NCI-H2029 (cell line): ENCODE measurements around the gene SAMD14.

Source experiments
- DNase-seq: peaks from one replicate; lab custom pipeline; 2025; lab: John Stamatoyannopoulos, UW

Gene SAMD14

DNA sequence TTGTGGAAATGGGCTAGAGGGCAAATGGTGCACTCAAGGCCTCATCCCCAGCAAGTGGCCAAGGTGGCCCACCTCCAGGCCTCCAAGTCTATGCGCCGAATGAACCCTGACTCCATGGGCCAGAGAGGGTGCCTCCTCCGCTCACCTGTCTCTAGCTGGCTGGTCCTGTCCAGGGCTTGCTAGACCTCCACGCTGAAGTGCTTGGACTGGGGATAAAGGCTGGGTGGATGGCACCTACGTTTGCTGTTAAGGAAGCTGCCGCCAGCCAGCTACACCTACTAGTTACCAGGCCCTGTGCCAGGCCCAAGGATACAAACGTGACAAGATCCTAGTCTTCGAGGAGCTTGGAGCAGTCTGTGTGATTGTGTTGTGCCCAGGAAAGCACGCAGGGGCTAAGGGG lies 35.1 kb upstream of the SAMD14 start:
- DNase-seq = no peak

DNA sequence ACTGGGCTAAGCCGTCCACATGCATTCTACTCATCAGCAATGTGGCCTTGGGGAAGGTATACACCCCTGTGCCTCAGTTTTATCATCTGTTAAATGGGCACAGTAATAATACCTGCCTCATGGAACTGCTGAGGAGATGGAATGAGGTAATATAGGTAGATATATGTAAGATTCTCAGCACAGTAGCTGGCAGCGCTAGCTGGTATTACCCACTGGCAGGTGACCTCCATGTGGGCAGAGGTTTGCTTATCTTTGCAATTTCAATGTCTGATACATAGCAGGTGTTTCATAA lies 34.7 kb upstream of the SAMD14 start:
- no peak for DNase-seq

DNA sequence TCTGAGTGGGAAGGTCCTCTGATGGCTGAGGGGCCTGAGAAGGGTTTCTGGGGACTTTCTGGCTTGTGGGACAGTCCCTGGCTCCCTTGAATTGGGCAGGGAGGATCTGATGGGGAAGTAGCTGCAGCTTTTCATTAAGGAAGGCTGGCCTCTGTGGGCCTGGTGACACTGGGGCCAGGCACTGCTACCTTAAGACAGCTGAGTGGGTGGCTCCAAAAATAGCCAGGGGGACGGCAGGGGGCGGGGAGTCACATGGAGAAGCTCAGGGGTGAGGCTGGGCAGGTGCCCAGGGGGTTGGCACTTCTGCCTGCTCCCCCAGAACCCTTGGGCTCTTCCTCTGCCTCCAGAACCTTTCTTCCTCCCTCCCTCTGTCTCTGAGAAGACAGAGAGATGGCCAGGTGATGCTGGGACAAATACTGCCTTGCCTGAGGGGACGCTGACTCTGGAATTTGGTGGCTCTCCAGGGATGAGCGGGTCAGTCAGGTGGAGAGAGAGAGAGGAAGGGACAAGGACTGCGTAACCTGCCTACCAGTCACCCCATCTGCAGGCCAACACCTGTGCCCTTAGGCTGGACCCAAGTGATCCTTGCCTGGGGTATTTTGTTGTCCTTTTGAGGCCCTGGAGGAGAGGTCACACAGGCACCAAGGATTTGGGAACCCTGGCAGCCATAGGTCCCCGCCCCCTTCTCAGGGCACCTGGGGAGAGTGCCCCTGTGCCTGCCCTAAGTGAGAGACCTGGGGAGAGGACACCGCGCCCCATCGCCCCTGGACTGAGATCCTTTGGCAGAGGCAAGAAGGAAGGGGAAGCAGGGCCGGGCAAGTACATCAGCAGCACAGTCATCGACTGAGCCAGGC lies 34.1 kb upstream of the SAMD14 start:
- no peak for DNase-seq

DNA sequence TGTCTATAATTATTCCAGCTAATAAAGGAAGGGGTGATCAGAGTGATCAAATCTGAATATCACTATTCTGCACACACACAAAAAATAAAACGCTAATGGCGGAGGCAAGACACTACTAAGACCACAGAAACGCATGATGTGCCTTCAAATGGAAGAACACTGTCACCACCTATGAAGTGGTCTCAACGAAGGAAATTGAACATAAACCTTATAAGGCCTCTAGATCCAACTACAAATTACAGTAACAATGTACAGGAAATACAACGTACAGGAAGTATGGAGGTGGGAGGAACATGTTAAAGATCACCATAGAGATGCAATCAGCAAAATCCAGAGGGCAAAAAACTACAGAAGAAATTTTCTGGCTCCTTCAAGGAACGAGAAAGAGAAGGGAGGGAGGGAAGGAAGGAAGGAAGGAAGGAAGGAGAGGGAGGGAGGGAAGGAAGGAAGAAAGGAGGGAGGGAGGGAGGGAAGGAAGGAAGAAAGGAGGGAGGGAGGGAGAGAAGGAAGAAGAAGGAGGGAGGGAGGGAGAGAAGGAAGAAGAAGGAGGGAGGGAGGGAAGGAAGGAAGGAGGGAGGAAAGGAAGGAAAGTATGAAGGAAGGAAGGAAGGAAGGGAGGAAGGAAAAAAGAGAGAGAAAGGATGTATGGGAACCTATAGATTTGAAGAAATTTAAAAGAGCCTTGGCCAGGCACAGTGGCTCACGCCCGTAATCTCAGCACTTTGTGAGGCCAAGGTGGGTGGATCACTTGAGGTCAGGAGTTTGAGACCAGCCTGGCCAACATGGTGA lies 32.7 kb upstream of the SAMD14 start:
- no peak for DNase-seq

DNA sequence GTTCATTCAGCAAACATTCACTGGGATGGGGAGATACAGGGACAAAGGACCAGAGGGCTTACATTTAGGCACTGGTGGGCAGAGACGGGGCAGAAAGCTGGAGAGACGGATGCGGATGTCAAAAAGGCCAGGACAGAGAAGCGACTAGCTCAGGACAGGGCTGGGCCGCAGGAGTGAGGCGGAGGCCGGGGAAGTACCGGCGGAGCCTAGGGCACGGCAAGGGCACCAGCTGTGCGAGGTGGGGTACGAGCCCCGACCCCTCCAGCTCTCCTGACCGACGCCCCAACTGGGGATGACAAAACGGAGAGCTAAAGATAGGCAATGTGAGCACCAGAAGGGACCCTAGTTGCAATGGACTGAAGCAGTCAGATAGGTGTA lies 31.9 kb upstream of the SAMD14 start:
- DNase-seq = no peak

DNA sequence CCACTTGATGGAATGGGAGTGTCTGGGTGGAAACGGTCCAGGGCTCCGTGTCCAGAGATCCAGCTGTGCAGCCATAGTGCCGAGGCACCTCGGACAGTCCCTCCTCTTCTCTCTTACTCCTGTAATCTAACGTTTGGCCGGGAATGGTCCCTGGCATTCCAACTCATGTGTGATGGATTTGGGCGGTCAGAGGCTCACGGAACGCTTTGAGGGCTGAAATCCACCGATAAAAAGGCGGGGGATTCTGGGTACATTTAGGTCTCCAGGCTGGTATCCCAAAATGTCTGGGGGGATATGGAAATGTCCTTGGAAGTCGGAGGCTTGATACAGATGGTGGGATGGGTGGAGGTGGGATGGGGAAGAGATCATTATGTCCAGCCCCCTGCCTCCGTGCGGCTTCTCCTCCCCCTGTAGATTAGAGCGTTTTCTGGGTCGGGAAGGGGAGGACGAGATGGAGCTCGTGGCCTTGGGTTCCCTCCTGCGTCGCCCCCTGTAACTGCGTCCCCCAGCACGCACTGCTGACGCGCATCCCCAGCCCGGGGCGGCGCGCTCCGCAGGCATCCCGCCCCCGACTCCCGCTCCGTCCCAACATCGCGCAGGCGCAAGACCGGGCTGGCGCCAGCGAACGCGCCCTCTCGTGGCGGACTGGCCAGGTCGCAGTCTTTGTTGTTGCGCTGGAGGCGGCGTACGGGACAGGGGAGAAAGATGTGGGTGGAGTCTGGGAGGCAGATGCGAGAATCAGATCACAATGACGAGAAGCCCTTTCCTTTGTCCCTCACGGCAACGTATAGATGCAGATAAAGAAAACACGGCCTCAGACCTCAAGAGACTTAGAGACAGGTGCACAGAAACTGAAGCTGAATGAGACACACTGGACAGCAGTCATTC lies 31.3 kb upstream of the SAMD14 start:
- DNase-seq = peak; percentile 67

DNA sequence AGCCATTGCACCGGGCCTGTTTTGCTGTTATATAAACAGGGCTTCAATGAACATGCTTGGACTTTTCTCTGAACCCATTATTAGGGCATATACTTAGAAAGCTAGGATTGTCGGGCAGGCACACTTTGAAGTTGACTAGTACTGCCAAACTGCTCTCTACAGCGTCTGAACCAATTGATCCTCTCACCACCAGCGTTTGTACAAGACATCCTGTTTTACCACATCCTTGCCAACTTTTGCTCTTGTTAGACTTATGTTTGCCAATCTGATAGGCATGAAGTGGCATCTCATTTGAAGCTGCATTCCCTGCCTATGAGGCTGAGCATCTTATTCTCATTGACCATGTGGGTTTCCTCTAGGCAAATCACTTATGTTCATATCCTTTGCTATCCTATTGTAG lies 27.9 kb upstream of the SAMD14 start:
- DNase-seq = no peak

DNA sequence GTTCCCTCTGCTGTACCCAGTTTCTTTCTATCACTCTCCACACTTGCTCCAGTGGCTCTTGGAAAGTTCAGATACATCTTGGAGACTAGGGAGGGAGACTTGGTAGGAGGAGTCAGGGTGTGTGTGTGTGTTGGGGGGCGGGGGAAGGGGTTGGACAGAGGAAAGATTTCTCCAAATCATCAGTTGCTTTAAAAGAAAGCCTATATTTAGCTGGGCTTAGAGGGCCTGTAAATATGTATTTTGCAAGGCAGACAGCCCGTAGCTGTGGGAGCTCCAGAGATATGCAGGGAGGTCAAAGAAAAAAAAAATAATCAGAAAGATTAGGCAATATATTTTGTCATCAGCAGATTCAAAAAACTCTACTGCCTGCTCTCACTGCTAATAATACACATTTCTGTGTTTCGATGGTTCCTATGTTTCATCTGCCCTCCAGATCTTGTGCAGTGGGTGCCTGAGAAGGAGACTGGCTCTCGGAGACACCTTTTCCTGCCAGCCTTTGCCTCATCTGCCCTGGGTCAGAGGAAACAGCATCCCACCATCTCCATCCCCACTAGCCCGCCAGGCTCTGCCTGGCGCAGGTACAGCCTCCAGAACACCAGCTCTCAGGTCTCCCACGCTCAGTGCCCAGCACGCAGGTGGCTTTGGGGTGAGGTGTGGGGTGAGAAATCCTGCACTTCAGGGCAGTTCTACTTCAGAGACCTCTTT lies 25.3 kb upstream of the SAMD14 start:
- DNase-seq = no peak

DNA sequence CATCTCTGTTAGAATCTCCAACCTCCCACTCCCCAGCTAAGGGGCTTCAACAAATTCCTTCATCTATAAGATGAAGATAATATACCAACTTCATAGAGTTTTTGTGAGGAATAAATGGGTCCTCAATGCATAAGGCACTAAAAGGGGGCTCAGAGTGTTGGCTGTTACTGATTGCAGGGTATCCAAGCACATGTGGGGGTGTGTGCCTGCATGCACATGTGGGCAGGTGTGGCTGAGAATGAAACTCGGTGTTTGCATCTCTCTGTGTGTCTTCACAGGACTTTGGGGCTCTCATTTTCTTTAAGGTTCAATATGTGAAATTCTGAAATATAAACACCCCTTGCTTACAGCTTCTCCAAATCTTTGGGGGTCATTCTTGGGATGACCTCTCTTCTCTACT lies 24.6 kb upstream of the SAMD14 start:
- DNase-seq = no peak

DNA sequence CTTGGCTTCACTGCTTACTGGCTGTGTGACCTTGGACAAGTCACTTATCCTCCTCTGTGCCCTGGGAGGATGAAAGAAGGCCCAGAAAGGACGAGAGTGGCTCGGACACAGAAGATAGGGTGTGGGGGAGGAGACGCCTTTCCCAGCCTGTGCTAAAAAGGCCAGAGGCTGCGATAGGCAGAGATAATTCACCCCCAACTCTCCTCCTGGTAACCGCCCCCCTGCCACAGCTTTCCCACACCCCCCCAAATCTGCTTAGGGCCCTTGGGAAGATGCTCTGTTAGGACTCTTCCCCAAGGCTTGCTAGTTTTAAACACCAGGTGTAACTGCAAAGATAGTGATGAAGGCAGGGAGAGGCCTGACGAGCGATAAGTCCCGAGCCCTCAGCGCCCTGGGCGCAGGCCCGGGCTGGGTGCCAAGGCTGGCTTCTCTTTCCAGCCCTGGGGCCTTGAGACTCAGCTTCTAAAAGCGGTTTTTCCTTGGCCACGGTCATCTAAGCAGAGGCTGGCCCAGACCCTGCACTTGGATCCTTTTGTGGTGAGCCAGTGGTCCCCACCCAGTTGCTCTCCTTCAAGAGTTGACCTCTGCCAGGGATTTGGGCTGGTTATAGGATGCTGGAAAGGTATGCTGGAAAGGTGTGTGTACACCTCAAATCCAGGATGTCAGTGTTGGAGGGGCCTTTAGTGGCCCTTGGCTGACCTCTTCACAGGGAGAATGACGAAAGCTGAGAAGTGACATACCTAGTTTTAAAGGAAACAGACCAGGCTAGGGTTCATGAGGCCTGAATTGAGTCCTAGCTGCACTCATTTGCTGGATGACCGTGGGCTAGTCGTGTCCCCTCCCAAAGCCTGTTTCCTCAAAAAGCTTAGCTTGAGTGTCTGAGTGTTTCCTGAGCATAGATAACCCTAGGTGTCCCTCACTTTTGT lies 24.0 kb upstream of the SAMD14 start:
- no peak for DNase-seq

DNA sequence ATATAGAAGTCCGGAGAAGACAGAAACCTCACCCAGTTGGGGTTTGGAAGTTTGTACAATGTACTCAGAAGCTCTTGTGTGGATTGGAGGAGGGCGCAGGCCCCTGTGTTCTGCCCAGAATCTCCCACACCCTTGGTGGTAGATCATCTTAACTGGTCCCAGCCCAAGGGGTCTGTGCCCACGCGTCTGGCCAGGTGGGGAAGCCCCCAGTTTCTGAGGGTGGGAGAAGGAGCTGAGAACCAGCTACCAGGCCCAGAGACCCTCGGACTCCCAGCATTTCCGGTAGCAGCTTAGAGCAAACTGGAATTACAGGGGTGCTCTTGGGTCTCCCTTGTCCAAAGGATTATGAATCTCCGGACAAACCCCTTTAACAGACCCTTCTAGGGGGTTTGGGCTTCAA lies 22.8 kb upstream of the SAMD14 start:
- DNase-seq = no peak

DNA sequence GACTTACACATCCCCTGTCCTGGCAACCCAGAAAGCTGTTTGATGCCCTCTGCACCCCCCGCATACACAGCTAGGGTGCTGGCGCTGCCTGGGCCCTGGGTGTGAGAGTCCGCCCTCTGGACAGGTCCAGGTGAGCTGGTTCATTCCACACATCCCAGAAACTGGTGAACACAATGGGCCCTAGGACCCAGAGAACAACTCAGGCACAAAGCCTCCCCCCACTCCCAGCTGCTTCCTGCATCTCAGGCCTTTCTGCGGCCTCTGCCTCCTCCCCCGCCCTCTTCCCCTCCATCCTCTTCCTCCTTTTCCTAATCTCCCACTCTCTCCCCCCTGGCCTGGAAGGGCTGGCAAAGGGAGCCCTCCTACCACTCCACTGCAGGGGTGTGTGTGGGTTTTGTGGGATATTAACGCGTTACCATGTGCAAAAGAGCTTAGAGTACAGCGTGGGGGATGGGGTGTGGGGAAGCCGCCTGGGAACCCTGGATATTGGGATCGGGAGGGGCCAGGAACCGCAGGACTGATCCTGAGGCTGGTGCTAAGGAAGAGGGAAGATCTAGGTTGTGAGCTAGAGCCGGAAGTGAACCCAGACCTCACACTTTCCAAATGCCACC lies 22.1 kb upstream of the SAMD14 start:
- peak; percentile 71 for DNase-seq

DNA sequence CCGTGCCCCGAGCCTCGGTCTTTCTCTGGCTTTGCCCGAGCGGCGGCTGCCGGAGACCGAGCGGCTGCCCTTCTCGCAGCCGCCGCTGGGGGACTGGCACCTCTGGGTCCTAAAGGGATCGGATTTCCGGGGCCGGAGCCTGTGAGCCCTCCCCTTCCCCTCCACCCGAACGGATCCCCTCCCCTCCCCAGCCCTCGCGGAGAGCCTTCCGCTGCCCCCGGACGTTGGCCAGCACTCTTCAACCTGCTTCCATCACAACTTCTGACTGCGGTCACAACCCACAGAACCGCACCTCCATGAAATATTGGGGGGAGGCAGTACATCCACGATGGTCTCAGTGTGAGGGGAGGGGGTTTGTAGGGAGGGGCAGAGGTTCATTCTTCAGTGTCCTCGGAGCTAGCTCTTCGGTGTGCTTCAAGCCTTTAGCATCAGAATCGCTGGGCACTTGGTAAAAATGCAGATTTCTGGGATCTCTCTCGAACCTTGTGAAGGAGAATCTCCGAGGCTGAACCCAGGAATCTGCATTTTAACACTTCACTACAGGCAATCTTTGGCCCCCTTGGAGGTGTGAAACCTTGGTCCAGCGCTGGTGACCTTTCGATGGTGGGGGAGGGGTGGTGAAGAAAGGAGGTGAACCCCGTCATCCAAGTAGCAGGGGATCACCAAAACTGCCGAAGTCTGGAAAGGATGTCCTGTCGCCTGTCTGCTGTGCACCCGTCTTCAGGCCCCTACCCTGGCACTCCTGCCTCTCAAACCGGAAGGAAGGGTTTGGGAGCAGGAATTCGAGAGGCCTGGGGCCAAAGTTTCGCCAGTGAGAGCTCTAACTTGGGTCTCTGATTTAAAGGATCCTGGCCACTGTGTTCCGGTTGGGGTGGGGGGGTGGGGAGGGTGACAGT lies 21.3 kb upstream of the SAMD14 start:
- peak; percentile 77 for DNase-seq

DNA sequence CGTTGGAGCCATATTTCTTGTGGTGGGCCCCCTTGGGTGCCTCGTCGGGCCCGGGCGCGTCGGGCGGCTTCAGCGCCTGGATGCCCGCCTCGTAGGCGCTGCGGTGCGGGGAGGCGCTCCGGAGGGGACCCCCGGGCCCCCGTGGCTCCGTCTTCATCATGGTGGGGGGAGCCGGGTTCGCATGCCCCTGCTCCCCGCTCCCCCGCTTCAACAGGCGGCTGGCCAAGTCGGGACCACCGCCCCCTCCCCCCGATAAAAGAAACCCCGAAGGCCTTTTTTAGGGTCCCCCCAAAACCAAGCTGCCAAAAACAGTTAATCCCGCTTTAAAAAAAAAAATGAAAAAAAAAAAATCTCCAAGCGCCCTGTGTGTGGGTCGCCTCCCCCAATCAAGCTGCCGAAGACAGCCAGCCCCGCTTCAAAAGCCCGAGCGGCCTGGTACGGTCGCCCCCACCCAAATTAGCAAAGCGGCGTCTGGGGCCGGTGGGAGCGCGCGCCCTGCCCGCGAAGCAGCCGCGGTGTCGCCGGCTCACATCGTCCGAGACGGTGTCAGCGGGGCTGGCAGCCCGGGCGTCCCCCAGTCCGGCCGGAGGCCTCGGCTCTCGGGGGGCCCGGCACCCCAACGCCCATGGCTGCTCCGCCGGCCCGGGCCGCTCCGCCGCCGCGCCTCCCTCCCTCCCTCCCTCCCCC lies 20.5 kb upstream of the SAMD14 start, which contains the start of gene PPP1R9B:
Gene PPP1R9B, minus strand, starts transcription at position 324 of the 687 bp plus-strand sequence. Its CDS starts 164 bp downstream, at position 160.
- DNase-seq = no peak

DNA sequence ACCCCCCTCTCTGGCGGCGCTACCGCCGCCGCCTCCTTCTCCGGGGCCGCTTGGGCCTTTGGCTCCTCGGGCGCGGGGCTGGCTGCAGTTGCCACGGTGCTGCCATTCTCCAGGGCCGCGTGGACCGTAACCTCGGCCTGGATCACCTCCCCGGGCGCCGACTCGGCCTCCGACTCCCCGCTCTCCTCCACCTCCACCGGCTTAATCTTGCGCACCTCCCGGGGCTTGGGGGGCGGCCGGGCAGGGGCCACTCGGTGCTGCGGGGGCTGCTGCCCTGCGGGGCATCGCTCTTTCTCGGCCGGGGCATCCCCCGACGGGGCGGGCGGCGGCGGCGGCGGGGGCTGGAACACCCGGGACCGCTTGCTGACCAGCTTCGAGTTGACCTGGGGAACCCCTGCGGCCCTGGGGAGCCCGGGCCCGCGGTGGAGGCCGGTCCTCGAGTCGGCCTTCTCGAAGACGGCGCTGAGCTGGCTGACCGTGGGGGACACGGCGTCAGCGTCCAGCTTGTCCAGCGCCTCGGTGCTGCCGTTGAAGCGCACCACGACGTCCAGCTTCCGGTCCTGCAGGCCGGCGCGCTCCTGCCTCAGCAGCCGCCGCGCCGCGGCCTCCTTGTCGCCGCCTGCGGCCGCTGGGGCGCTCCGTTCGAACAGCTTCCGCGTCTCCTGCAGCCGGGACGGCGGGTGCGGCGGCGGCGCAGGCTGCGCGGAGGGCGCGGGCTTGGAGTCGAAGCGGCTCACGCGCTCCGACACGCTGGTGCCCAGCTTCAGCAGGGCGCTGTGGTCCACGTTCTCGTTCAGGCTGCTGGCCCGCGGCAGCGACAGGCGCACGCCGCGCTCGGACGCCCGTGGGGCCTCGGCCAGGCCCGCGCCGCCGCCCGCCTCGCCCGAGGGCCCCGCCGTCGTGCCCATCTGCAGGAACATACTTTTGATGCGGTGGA lies 19.7 kb upstream of the SAMD14 start:
- DNase-seq = peak; percentile 38

DNA sequence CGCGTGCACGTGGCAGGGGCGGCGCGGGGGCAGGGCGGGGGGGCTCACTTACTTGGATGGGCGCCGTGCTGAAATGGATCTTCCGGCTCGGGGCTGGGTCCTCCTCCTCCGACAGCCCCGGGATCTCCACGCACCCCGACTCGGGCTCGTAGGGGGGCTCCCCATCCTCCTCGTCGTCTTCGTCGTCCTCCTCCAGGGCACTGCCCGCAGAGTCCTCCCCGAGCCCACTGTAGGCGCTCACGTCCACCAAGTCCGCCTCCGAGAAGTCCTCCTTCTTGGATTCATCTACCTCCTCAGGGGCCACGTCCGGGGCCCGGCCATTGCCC lies 19.1 kb upstream of the SAMD14 start:
- DNase-seq = no peak

DNA sequence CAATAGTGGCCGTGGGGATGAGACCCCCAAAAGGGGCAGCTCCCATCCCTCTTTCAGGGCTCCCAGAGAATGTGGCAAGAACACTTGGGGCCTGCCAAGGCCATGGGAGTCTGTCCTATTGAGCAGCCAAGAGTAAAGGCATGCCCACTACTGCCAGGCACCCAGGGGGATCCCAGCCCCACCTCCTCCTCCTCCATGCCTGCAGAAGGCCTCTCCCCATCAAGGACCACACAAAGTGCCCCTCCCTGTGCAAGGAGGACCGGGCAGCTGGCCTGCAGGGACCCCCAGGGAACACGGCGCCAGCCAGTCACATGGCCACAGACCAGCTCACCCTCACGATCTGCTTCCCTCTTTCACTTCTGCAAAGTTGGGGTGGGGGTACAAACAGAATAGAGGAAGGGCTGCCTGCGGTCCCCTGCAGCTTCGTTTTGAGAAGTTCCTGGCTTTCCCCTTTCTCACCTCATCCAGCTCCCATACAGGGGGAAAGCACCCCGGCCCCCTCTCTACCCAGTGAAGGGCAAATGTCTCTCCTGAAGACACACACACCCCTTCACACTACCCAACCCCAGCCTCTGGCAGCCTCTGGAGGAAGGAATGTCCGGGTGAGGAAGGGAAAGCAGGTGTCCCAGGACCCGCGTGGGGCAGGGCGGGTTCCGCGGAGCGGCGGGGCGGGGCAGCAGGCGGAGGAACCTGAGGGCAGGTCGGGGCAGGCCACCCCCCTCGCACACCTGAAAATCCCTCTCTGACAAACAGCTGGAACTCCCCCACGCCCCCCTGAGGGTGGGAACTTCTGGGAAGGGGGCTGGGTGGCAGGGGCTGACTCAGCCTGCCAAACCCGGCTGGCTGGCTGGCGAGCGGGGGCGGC lies 18.5 kb upstream of the SAMD14 start:
- DNase-seq = no peak
